ENCODE results near the gene WRAP53. TPM values are rescaled to one million over a fixed set of nuclear protein-coding genes. Genes with fewer than 3 reads are reported as not detected.

WRAP53 gene
- total RNA-seq, 6 experiments from 2014 or later: 1.9 to 3.8 (median 3.0) TPM

DNA sequence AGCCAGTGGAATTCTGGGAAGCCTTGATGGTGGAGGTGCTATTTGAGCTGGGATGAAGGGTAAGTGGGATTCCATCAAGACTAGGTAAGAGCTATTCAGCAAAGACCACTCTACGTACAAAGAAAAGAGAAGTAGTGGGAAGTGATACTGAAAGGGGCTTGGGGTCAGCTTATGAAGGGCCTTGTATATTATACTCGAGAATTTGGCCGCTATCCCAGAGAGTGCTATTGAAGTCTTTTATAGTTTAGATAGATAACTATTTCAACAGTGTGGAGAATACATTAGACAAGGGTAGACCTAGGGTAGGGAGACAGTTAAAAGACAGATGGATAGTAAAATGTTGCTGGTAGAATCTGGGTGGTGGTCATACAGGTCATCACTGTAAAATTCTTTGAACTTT, 39.6 kb downstream of the WRAP53 start:
- intact Hi-C loops (cut with DNase I): no loop called here
- Histone ChIP-seq H3K4me1 (no peaks in the 10 kb centered on the region), H3K4me3 (no peak overlapping the region), H3K9me3 (no peaks in the 10 kb centered on the region), H3K27me3 (no peaks in the 10 kb centered on the region), H3K36me3 (no peaks in the 10 kb centered on the region), H3K27ac (no peak overlapping the region)
- DNase-seq (no peak), ATAC-seq (no peak)
- 83% methylated on average over 3 of the region's 3 CpGs for WGBS (ENCODE audit: insufficient coverage, low coverage, low lambda C conversion rate, missing lambda C conversion rate)
- no peak for TF ChIP-seq POLR2A (IDR thresholded peaks at IDR 0.05)
- TF ChIP-seq, protein P1, sequence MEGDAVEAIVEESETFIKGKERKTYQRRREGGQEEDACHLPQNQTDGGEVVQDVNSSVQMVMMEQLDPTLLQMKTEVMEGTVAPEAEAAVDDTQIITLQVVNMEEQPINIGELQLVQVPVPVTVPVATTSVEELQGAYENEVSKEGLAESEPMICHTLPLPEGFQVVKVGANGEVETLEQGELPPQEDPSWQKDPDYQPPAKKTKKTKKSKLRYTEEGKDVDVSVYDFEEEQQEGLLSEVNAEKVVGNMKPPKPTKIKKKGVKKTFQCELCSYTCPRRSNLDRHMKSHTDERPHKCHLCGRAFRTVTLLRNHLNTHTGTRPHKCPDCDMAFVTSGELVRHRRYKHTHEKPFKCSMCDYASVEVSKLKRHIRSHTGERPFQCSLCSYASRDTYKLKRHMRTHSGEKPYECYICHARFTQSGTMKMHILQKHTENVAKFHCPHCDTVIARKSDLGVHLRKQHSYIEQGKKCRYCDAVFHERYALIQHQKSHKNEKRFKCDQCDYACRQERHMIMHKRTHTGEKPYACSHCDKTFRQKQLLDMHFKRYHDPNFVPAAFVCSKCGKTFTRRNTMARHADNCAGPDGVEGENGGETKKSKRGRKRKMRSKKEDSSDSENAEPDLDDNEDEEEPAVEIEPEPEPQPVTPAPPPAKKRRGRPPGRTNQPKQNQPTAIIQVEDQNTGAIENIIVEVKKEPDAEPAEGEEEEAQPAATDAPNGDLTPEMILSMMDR (IDR thresholded peaks at IDR 0.05): no peak

DNA sequence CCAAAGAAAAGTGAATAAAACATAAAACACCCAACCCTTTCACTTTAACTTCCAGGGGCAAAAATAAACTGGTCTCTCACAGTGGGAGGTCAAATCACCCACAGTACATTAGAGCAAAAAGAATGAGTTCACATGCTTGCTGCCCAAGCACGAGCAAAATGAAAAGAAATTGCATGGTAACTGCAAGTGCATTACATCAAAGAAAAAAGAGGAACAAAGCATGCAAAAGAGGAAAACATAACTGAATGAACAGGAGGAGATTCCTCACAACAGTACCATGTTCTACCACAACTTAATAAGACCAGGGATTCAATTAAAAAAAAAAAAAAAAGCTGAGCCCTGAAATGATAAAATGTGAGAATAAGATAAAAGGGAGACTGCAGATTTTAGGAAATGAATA, 41.5 kb downstream of the WRAP53 start:
- H3K36me3 ChIP-seq: no peaks in the 10 kb centered on the region
- H3K27ac ChIP-seq: no peak overlapping the region
- H3K4me1 ChIP-seq: no peaks in the 10 kb centered on the region
- H3K4me3 ChIP-seq: no peak overlapping the region
- no peak for ATAC-seq
- no peak for DNase-seq
- H3K27me3 ChIP-seq: no peaks in the 10 kb centered on the region
- WGBS (ENCODE audit: insufficient coverage, low coverage, low lambda C conversion rate, missing lambda C conversion rate): 35% methylated on average over 1 of the region's 1 CpG
- intact Hi-C loops (cut with DNase I): no loop called here
- no peak for TF ChIP-seq POLR2A (IDR thresholded peaks at IDR 0.05)
- TF ChIP-seq, protein P1 (IDR thresholded peaks at IDR 0.05): no peak
- no peaks in the 10 kb centered on the region for H3K9me3 ChIP-seq

DNA sequence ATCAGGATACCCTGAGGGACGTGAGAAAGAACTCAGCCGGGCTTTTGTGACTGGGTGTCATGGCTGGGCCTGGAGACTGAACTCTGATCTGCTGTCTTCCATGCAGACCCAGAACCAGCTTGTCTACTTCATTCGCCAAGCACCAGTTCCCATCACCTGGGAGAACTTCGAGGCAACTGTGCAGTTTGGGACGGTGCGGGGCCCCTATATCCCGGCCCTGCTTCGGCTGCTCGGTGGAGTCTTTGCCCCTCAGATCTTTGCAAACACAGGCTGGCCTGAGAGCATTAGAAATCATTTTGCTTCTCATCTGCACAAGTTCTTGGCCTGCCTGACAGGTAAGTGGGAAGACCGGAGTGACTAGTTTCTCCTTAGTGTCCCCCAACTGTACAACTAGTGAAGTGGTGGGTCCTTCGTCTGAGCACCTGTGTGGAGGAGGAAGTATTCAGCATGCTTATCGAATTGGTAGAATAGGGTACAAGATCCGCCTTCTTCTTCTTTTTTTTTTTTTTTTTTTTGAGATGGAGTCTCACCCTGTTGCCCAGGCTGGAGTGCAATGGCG, 44.8 kb downstream of the WRAP53 start:
- intact Hi-C loops (cut with DNase I): no loop called here
- Histone ChIP-seq H3K9me3 (no peaks in the 10 kb centered on the region), H3K27me3 (no peaks in the 10 kb centered on the region), H3K4me3 (no peak overlapping the region), H3K27ac (no peak overlapping the region), H3K36me3 (no peaks in the 10 kb centered on the region), H3K4me1 (no peaks in the 10 kb centered on the region)
- DNase-seq (no peak), ATAC-seq (no peak)
- no peak for TF ChIP-seq POLR2A (IDR thresholded peaks at IDR 0.05)
- TF ChIP-seq, protein P1 (IDR thresholded peaks at IDR 0.05): no peak
- WGBS (ENCODE audit: insufficient coverage, low coverage, low lambda C conversion rate, missing lambda C conversion rate): 65% methylated on average over 4 of the region's 14 CpGs

DNA sequence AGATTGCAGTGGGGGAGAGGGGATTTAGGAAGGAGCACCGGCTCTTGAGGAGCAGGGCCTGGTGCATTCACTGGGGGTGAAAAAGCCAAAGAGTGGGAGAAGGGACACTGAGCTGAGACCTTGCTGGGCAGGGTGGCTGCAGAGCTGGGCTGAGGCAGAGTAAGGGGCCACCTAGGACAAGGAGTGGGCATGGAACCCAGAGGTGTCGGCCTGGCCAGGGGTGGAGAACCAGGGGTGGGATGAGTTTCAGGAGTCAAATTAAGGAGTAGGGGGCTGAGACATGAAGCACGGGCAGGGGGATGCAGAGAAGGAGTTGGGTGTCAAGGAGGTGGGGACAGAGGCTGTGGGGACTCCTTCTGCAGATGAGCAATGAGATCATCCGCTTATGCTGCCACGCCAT, 49.3 kb downstream of the WRAP53 start:
- no peaks in the 10 kb centered on the region for H3K27me3 ChIP-seq
- no peak for TF ChIP-seq POLR2A (IDR thresholded peaks at IDR 0.05)
- TF ChIP-seq, protein P1 (IDR thresholded peaks at IDR 0.05): no peak
- no peak overlapping the region for H3K27ac ChIP-seq
- no peaks in the 10 kb centered on the region for H3K36me3 ChIP-seq
- H3K4me3 ChIP-seq: no peak overlapping the region
- intact Hi-C loops (cut with DNase I): no loop called here
- WGBS (ENCODE audit: insufficient coverage, low coverage, low lambda C conversion rate, missing lambda C conversion rate): 36% methylated on average over 3 of the region's 5 CpGs
- DNase-seq (no peak), ATAC-seq (no peak)
- no peaks in the 10 kb centered on the region for H3K4me1 ChIP-seq
- H3K9me3 ChIP-seq: no peaks in the 10 kb centered on the region

DNA sequence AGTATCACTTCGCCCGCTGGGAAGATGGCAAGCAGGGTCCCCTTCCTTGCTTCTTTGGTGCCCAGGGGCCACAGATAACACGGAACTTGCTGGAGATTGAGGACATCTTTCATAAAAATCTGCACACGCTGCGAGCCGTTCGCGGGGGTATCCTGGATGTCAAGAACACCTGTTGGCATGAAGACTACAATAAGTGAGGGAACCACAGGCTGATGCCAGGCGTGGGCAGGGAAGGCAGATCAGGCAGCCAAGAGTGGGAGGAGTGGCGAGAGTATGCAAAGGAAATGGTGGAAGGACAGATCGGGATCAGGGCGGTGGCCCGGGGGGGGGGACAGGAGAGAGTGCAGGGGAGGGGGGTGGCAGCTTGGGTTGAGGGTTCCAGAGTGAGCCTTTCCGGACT, 51.5 kb downstream of the WRAP53 start:
- no peak for ATAC-seq
- no peaks in the 10 kb centered on the region for H3K9me3 ChIP-seq
- 55% methylated on average over 13 of the region's 14 CpGs for WGBS (ENCODE audit: insufficient coverage, low coverage, low lambda C conversion rate, missing lambda C conversion rate)
- H3K27me3 ChIP-seq: no peaks in the 10 kb centered on the region
- H3K27ac ChIP-seq: no peak overlapping the region
- TF ChIP-seq POLR2A (IDR thresholded peaks at IDR 0.05): no peak
- TF ChIP-seq, protein P1 (IDR thresholded peaks at IDR 0.05): no peak
- H3K4me1 ChIP-seq: no peaks in the 10 kb centered on the region
- intact Hi-C loops (cut with DNase I): no loop called here
- H3K4me3 ChIP-seq: no peak overlapping the region
- H3K36me3 ChIP-seq: no peaks in the 10 kb centered on the region
- DNase-seq: no peak
